Activated T-cell treated with anti-CD3 and anti-CD28 coated beads, Interleukin-2, amount 50 U/mL, for 24 hours (primary cell): Measurements from ENCODE around the gene SLC6A6.

Source experiments
- DNase-seq: peaks from one replicate; pipeline ENCODE4 v3.0.0-alpha.2; 2020
- H3K27ac Mint-ChIP-seq: 2 replicates; pipeline ENCODE4 v1.8.0; 2020; ENCODE audit warnings: mild to moderate bottlenecking, mixed read lengths
- H3K27me3 Mint-ChIP-seq: 2 replicates; pipeline ENCODE4 v1.8.0; 2020; ENCODE audit warnings: mixed read lengths
- H3K36me3 Mint-ChIP-seq: 2 replicates; pipeline ENCODE4 v1.8.0; 2020; ENCODE audit warnings: low read depth, mixed read lengths
- H3K4me1 Mint-ChIP-seq: 2 replicates; pipeline ENCODE4 v1.8.0; 2020; ENCODE audit warnings: low read depth, mixed read lengths
- H3K4me3 Mint-ChIP-seq: 2 replicates; pipeline ENCODE4 v1.8.0; 2020; ENCODE audit warnings: mild to moderate bottlenecking, moderate library complexity, mixed read lengths
- H3K9me3 Mint-ChIP-seq: 2 replicates; pipeline ENCODE4 v1.8.0; 2020; ENCODE audit warnings: mixed read lengths

SLC6A6 gene

DNA sequence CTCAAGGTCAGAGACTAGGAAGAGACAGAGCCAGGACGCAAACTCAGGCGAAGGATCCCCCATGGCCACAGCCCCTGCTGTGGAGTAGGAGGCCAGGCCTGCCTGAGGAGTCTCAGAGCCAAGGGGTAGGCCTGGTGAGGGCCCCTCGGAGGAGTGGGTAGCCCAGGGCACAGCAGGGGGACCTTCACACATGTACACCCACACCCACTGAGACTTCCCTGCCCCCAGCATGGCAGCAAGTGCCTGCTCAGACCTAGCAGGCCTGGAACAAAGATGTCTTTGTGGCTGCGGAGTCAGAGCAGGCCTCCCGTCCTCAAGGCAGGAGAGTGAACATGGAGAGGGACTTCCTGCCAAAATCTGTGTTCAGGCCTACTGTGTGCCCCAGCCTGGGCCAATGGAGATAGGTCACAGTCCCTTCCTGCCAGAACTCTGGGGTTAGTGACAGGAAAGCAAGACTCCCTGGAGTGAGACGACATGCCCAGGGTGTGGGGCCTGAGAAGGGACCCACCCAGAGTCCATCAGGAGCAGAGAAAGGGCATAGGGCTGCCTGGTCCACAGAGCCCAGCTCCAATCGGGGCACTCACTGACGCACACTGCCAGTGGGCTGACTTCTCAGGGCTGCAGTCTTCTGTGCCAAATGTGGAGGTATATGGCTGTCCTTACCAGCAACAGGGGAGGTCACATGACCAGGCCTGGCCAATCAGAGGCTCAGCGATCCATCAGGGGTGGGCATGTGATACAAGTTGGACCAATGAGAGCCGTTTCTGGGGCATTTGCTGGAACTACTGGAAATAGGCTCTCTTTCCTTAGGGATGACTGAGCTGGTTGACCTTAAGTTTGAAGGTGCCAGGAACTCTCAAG lies 135.4 kb downstream of the SLC6A6 start:
- no peaks in the 10 kb centered on the region for H3K36me3 Mint-ChIP-seq
- no peak overlapping the region for H3K4me3 Mint-ChIP-seq
- H3K27ac Mint-ChIP-seq = peak overlapping the region; percentile 10
- H3K27me3 Mint-ChIP-seq = peaks cover 6% of the 10 kb centered on the region
- H3K9me3 Mint-ChIP-seq = no peaks in the 10 kb centered on the region
- H3K4me1 Mint-ChIP-seq = no peaks in the 10 kb centered on the region
- DNase-seq = no peak

DNA sequence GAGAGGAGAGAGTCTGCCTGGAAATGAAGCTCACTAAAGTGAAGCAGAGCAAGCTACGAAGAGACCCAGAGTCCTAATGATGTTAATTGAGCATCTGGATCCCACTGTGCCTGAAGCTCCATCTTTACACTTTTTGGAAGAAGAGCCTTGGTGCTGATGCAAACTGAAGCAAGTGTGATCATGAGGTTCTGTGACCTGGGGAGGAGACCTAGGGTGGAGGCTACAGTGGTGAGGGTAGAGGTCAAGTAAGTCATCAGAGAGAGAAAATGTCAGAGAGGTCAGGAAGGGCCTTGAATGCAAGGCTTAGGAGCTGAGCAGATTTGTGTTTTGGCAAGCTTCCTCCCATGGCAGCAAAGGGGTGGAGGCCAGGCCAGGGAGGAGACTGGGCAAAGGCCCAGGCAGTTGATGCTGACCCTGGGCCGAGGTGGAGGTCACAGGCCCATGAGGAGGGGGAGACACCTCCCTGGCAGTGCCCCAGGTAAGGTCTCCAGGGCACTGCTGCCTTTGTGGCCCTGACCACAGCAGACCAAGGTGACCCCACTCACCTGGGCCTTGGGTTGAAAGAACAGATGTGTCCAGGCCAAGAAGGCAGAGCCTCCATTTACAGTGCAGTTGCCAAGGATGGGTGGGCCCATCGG lies 136.2 kb downstream of the SLC6A6 start:
- H3K4me1 Mint-ChIP-seq = no peaks in the 10 kb centered on the region

More for the DNA sequence above, 136.2 kb downstream of the SLC6A6 start:
- no peaks in the 10 kb centered on the region for H3K27me3 Mint-ChIP-seq
- no peaks in the 10 kb centered on the region for H3K36me3 Mint-ChIP-seq
- H3K27ac Mint-ChIP-seq = no peak overlapping the region
- H3K9me3 Mint-ChIP-seq = no peaks in the 10 kb centered on the region
- no peak for DNase-seq
- no peak overlapping the region for H3K4me3 Mint-ChIP-seq
